ENCODE measurements around the gene CPD. TPM values are rescaled to one million over a fixed set of nuclear protein-coding genes. Genes with fewer than 3 reads are reported as not detected.

Gene CPD
- total and polyA plus RNA-seq, 8 donors, result 4.1 to 278 (median 22.0) TPM

DNA sequence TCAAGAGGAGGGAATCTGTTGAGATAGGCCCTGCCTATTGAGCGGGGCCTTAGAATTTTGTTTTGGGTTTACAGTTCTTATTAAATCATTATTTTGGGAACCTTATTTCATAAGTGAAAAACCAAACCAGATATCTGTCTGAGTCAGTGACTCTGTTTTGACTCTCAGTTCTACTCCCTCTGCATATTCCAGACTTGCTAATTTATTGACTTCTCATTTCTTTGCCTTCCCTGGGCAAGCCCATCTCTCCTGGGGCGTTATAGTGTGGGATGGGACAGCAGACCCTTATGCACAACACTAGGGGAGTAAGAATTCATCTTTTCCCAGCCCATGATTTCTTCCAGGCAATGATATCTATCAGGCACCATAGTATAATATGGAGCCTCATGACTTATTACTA lies 45.7 kb downstream of the CPD start:
- peaks cover 9 to 84% (median 76%) of the 10 kb centered on the region in 4 donors for H3K36me3 ChIP-seq
- H3K4me1 ChIP-seq, result peaks cover 0 to 14% (median 6%) of the 10 kb centered on the region in 4 donors
- DNase-seq, result no peak
- TF ChIP-seq, protein P1, sequence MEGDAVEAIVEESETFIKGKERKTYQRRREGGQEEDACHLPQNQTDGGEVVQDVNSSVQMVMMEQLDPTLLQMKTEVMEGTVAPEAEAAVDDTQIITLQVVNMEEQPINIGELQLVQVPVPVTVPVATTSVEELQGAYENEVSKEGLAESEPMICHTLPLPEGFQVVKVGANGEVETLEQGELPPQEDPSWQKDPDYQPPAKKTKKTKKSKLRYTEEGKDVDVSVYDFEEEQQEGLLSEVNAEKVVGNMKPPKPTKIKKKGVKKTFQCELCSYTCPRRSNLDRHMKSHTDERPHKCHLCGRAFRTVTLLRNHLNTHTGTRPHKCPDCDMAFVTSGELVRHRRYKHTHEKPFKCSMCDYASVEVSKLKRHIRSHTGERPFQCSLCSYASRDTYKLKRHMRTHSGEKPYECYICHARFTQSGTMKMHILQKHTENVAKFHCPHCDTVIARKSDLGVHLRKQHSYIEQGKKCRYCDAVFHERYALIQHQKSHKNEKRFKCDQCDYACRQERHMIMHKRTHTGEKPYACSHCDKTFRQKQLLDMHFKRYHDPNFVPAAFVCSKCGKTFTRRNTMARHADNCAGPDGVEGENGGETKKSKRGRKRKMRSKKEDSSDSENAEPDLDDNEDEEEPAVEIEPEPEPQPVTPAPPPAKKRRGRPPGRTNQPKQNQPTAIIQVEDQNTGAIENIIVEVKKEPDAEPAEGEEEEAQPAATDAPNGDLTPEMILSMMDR (IDR thresholded peaks at IDR 0.05), result no peak
- TF ChIP-seq POLR2AphosphoS5 (IDR thresholded peaks at IDR 0.05) (no peak), EP300 (IDR thresholded peaks at IDR 0.05) (no peak), POLR2A (IDR thresholded peaks at IDR 0.05) (no peak)
- intact Hi-C loops (cut with DNase I; ENCODE audit: low total_unique reads), result no loop called here
- no peak overlapping the region for H3K27ac ChIP-seq
- H3K27me3 ChIP-seq, result no peaks in the 10 kb centered on the region
- H3K4me3 ChIP-seq, result no peak overlapping the region
- no peaks in the 10 kb centered on the region for H3K9me3 ChIP-seq
- 93 to 100% (median 98%) methylated on average over 2 of the region's 2 CpGs for WGBS, 5 donors

DNA sequence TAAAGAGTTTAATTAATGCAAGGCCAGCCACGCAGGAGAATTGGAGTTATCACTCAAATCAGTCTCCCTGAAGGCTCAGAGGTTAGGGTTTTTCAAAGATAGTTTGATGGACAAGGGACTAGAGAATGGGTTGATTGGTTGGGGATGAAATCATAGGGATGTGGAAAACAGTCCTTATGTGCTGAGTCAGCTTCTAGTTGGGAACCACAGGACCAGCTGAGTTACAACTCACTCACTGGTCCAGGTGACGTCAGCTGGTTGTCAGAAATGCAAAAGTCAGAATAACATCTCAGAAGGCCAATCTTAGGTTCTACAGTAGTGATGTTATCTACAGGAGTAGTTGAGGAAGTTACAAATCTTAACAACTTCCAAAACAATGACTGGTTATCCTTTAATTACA lies 47.6 kb downstream of the CPD start:
- intact Hi-C loops (cut with DNase I; ENCODE audit: low total_unique reads), result no loop called here
- Histone ChIP-seq H3K4me3 (no peak overlapping the region), H3K36me3 (peaks cover 9 to 96% (median 79%) of the 10 kb centered on the region in 4 donors)

DNA sequence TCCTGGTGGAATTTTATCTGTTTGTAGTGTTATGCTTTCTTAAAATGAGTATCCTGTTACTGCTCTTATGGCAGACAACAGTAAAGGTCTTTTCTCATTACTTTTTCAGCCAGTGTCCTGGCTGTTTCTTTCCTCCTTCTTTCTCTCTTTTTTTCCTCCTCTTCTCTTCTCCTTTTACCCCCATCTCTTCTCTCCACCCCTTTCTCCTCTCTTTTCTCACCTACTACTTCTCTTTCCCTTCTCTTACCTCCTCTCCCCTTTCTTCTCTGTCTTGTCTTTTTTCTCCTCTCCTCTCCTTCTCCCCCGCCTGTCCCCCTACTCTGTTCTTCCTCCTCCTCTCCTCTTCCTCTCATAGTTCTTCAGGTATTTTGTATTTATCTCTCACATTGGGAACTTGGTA lies 48.9 kb downstream of the CPD start:
- DNase-seq, result no peak
- Histone ChIP-seq H3K27me3 (no peaks in the 10 kb centered on the region), H3K4me3 (no peak overlapping the region), H3K4me1 (peaks cover 0 to 5% (median 2%) of the 10 kb centered on the region in 4 donors), H3K9me3 (no peaks in the 10 kb centered on the region), H3K27ac (no peak overlapping the region), H3K36me3 (peaks cover 9 to 96% (median 77%) of the 10 kb centered on the region in 4 donors)
- TF ChIP-seq, protein P1 (IDR thresholded peaks at IDR 0.05), result no peak
- WGBS, 5 donors, result 90 to 100% (median 95%) methylated on average over 1 of the region's 1 CpG
- intact Hi-C loops (cut with DNase I; ENCODE audit: low total_unique reads), result no loop called here

More for the DNA sequence above, 47.6 kb downstream of the CPD start:
- TF ChIP-seq EP300 (IDR thresholded peaks at IDR 0.05) (no peak), POLR2A (IDR thresholded peaks at IDR 0.05) (no peak), POLR2AphosphoS5 (IDR thresholded peaks at IDR 0.05) (no peak)
- TF ChIP-seq, protein P1 (IDR thresholded peaks at IDR 0.05), result no peak
- DNase-seq, result no peak
- Histone ChIP-seq H3K27ac (no peak overlapping the region), H3K27me3 (no peaks in the 10 kb centered on the region), H3K4me1 (peaks cover 0 to 14% (median 6%) of the 10 kb centered on the region in 4 donors), H3K9me3 (no peaks in the 10 kb centered on the region)
- 80 to 94% (median 88%) methylated on average over 2 of the region's 2 CpGs for WGBS, 5 donors

DNA sequence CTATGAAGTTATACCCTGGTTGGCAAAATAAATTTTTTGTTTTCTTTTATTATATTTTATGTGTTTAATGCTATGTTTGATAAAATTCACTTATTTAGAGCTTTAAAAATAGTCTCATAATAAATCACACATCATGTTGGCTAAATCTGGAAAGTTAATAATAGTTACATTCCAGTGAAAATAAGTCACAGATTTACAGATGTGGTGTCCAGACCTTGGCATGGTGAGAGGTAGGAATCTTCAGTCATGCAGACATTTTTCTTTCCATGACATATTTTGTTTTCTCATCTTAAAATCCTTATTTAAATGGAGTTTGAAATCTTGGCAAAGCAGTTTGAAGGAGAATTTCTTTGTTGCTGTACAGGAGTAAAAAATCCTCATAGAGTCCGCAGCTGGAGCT lies 50.4 kb downstream of the CPD start:
- Histone ChIP-seq H3K27ac (no peak overlapping the region), H3K27me3 (no peaks in the 10 kb centered on the region), H3K4me1 (peaks cover 0 to 10% (median 3%) of the 10 kb centered on the region in 4 donors), H3K36me3 (peaks cover 0 to 95% (median 75%) of the 10 kb centered on the region in 4 donors), H3K9me3 (no peaks in the 10 kb centered on the region), H3K4me3 (no peak overlapping the region)
- TF ChIP-seq, protein P1 (IDR thresholded peaks at IDR 0.05), result no peak
- no peak for TF ChIP-seq EP300 (IDR thresholded peaks at IDR 0.05)
- no peak for TF ChIP-seq POLR2AphosphoS5 (IDR thresholded peaks at IDR 0.05)
- no peak for TF ChIP-seq POLR2A (IDR thresholded peaks at IDR 0.05)
- intact Hi-C loops (cut with DNase I; ENCODE audit: low total_unique reads), result no loop called here
- DNase-seq, result peak in 1 of 2 donors; percentile 9
- WGBS, 5 donors, result 74 to 86% (median 76%) methylated on average over 1 of the region's 1 CpG
